ENCODE measurements around the gene CCNY.

DNA sequence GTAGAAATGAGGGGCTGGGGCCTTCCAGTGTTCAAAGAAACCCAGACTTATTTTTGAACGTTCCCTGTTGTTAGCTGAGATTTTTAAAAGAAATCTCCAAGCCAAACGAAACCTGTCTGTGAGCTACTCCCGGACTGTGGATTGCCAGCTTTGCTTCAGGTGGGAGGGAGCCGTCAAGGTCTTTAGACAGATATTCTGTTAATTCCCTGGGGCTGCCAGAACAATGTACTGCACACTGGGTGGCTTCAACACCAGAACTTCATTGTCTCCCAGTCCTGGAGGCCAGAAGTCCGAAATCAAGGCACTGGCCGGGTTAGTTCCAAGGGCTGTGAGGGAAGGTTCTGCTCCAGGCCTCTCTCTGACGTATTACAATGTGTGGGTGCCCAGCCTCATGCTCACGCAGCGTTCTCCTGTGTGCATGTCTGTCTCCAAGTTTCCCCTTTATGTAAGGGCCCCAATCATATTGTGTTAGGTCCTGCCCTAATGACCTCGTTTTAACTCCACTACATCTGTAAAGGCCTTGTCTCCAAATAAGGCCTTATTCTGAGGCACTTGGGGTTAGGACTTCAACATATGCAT lies 208.9 kb downstream of the CCNY start:
- TF ChIP-seq POLR2AphosphoS5 (IDR thresholded peaks at IDR 0.05): no peak
- TF ChIP-seq, protein P1, sequence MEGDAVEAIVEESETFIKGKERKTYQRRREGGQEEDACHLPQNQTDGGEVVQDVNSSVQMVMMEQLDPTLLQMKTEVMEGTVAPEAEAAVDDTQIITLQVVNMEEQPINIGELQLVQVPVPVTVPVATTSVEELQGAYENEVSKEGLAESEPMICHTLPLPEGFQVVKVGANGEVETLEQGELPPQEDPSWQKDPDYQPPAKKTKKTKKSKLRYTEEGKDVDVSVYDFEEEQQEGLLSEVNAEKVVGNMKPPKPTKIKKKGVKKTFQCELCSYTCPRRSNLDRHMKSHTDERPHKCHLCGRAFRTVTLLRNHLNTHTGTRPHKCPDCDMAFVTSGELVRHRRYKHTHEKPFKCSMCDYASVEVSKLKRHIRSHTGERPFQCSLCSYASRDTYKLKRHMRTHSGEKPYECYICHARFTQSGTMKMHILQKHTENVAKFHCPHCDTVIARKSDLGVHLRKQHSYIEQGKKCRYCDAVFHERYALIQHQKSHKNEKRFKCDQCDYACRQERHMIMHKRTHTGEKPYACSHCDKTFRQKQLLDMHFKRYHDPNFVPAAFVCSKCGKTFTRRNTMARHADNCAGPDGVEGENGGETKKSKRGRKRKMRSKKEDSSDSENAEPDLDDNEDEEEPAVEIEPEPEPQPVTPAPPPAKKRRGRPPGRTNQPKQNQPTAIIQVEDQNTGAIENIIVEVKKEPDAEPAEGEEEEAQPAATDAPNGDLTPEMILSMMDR (IDR thresholded peaks at IDR 0.05): no peak
